Measurements from ENCODE around the gene TMEM63A.

The TMEM63A gene

GRCh38 chr1:225868631-225869330 lies 13.4 kb downstream of the TMEM63A start:
- TF ChIP-seq CTCF (IDR thresholded peaks at IDR 0.05; ENCODE audit: extremely low read depth, missing control alignments), result no peak
- no peak for DNase-seq (ENCODE audit: low spot score)

- TF ChIP-seq CTCF (IDR thresholded peaks at IDR 0.05; ENCODE audit: extremely low read depth, missing control alignments), result no peak
- no peak for DNase-seq (ENCODE audit: low spot score)
Measured at GRCh38 chr1:225866981-225867380, 15.2 kb downstream of the TMEM63A start.

DNA sequence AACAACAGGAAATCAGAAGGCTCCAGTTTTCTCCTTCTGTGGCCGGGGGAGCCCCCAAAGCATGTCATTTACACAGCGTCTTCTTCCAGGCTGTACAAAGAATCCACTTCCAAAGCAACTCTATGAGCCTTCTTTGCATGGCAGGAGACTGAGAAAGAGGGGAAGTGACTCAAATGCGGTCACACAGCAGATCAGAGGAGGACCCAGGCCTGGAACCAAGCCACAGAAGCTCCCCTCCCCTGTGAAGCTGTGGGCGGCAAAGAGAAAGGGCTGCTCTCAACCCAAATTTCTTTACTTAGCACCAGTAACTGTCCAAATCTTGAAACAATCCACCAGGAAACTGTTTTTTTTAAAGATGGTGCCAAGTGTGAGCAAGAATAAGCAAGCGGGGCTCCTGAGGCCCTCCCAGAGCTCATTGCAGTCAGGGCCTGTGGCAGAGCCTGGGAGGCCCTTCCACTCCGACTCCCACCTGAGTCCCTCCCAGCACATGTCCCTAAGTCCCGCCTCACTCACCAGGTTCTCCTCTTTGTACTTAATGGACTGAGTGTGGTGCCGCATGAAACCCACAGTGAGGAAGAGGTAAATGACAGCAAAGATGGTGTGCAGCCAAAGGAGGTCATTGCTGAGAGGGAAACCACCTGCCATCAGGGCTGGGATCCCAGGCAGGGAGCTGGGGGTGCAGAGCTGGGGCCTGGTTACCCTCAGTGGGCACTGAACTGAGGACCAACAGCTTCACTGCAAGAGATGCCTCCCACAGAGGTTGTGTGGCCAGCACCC lies 15.9 kb downstream of the TMEM63A start:
- peak; percentile 43 for DNase-seq (ENCODE audit: low spot score)
- TF ChIP-seq CTCF (IDR thresholded peaks at IDR 0.05; ENCODE audit: extremely low read depth, missing control alignments), result no peak

GRCh38 chr1:225865514-225865913 lies 16.7 kb downstream of the TMEM63A start:
- no peak for TF ChIP-seq CTCF (IDR thresholded peaks at IDR 0.05; ENCODE audit: extremely low read depth, missing control alignments)
- no peak for DNase-seq (ENCODE audit: low spot score)

GRCh38 chr1:225863167-225863566 lies 19.0 kb downstream of the TMEM63A start:
- no peak for TF ChIP-seq CTCF (IDR thresholded peaks at IDR 0.05; ENCODE audit: extremely low read depth, missing control alignments)
- no peak for DNase-seq (ENCODE audit: low spot score)

DNA sequence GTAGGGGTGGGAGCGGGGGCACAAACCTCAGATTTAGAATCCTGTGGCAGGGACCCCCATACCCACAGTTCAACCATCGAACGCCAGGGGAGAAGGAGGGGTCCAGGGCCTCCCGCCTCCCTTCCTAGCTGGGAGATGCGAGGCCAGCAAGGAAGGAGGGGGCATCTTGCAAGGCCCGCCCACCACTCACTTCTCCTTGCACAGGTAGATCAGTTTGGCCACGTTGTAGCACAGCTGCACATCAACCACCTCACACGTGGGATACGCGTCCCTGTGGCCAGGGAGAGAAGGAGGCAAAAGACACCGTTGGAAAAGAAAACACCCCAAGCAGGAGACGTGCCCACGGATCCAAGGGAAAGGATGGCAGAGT lies 19.6 kb downstream of the TMEM63A start:
- no peak for TF ChIP-seq CTCF (IDR thresholded peaks at IDR 0.05; ENCODE audit: extremely low read depth, missing control alignments)
- DNase-seq (ENCODE audit: low spot score), result no peak

DNA sequence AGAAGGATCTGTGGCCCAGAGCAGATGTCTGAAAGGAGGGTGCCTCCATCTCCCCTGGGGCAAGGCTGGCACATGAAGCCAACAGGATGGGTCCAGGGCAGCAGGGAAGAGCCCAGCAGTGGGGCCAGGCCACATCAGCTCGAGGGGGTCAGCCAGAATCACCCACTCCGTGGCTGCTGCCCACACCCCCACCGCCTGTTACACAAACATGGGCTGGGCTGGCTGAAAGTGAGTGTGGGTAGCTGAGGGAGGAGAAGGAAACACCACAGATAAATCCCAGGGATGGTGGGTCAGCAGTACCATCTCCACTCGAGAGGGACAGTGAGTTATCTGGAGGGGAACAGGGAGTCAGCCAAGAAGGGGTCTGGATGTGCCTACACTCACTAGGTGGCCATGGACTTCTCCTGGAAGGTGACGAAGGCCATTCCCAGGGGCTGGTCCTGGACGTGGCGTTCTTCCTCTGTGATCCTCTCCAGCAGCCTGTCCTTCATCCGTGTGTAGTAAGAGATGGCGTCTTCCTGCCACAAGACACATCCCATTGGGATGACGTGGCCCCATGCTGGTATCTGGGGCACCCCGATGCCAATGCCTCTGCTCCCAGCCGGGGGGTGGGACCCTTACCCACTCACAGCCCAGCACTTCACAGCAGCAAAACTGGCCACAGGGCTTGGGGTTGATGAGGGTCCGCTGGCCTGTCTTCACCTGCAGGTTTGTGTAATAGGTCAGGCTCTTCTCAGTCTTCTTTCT lies 20.2 kb downstream of the TMEM63A start:
- no peak for DNase-seq (ENCODE audit: low spot score)
- TF ChIP-seq CTCF (IDR thresholded peaks at IDR 0.05; ENCODE audit: extremely low read depth, missing control alignments), result no peak
